HepG2 (cell line): ENCODE measurements around the gene CNOT1. TPM values are rescaled to one million over a fixed set of nuclear protein-coding genes. Genes with fewer than 3 reads are reported as not detected.

ENCODE experiments used
- ATF1 ChIP-seq: IDR thresholded peaks from 2 replicates; pipeline ENCODE4 v1.6.1; 2016; ENCODE audit warnings: mild to moderate bottlenecking, control low read depth
- ELF4 ChIP-seq: sonication (generic); formaldehyde crosslinking; IDR thresholded peaks from 2 replicates; pipeline ENCODE4 v1.5.0; 2020; ENCODE audit warnings: missing genetic modification reagents, mild to moderate bottlenecking, moderate library complexity, borderline replicate concordance
- GATAD1 ChIP-seq: IDR thresholded peaks from 2 replicates; pipeline ENCODE4 v1.6.1; 2016; ENCODE audit warnings: missing genetic modification reagents, missing compliant biosample characterization
- GPN1 ChIP-seq: sonication (generic); formaldehyde crosslinking; IDR thresholded peaks from 2 replicates; pipeline ENCODE4 v1.5.1; 2020; ENCODE audit warnings: missing genetic modification reagents, borderline replicate concordance
- KLF12 ChIP-seq: sonication (generic); formaldehyde crosslinking; IDR thresholded peaks from 2 replicates; pipeline ENCODE4 v1.4.0; 2020; ENCODE audit warnings: missing genetic modification reagents, borderline replicate concordance
- MLLT10 ChIP-seq: sonication (generic); formaldehyde crosslinking; IDR thresholded peaks from 2 replicates; pipeline ENCODE4 v1.4.0; 2020; ENCODE audit warnings: missing genetic modification reagents
- MZF1 ChIP-seq: sonication (generic); formaldehyde crosslinking; IDR thresholded peaks from 2 replicates; pipeline ENCODE4 v1.8.1; 2023; ENCODE audit warnings: mild to moderate bottlenecking, missing genetic modification reagents, borderline replicate concordance
- NCOR1 ChIP-seq: fragments of 200-600 bp; sonication (generic); IDR thresholded peaks from 2 replicates; pipeline ENCODE4 v1.7.0; 2017; ENCODE audit warnings: antibody characterized with exemption, low read length, borderline replicate concordance
- TCF7L2 ChIP-seq: IDR thresholded peaks from 2 replicates; pipeline ENCODE4 v1.6.1; 2011; ENCODE audit warnings: mild to moderate bottlenecking, low read depth, low read length, moderate library complexity
- ZBTB7B ChIP-seq: sonication (generic); formaldehyde crosslinking; IDR thresholded peaks from 2 replicates; pipeline ENCODE4 v1.4.0; 2020; ENCODE audit warnings: missing genetic modification reagents
- ZHX2 ChIP-seq, 2 experiments: sonication (generic) in 1 of 2; formaldehyde crosslinking in 1 of 2; IDR thresholded peaks; 2 replicates each; pipeline versions ENCODE4 v1.6.1 to v1.9.0; 2014 to 2022; ENCODE audit warnings: antibody characterized with exemption in 1 of 2, borderline replicate concordance in 1 of 2, inconsistent platforms in 1 of 2, low read depth in 1 of 2, missing genetic modification reagents in 1 of 2
- ZNF121 ChIP-seq: sonication (generic); formaldehyde crosslinking; IDR thresholded peaks from 2 replicates; pipeline ENCODE4 v1.5.0; 2020; ENCODE audit warnings: mild to moderate bottlenecking, missing genetic modification reagents
- ZNF333 ChIP-seq: sonication (generic); formaldehyde crosslinking; IDR thresholded peaks from 2 replicates; pipeline ENCODE4 v1.4.0; 2020; ENCODE audit warnings: mild to moderate bottlenecking, missing genetic modification reagents, borderline replicate concordance
- ZNF350 ChIP-seq: sonication (generic); formaldehyde crosslinking; IDR thresholded peaks from 2 replicates; pipeline ENCODE4 v1.4.0; 2020; ENCODE audit warnings: mild to moderate bottlenecking, low read depth, missing genetic modification reagents, borderline replicate concordance
- ZNF512B ChIP-seq: sonication (generic); formaldehyde crosslinking; IDR thresholded peaks from 2 replicates; pipeline ENCODE4 v1.5.1; 2020; ENCODE audit warnings: missing genetic modification reagents, mild to moderate bottlenecking, borderline replicate concordance
- ZNF530 ChIP-seq: sonication (generic); formaldehyde crosslinking; IDR thresholded peaks from 2 replicates; pipeline ENCODE4 v1.5.0; 2020; ENCODE audit warnings: low read depth, mild to moderate bottlenecking, missing genetic modification reagents
- polyA plus RNA-seq, 8 experiments: library from polyadenylated mRNA; depleted of rRNA in 3 of 8; stranded (reverse) in 7 of 8; unstranded in 1 of 8; fragments of >200 nt; fragmentation: Illumina TruSeq in 4 of 8; extraction: Trizol in 4 of 8; gene quantifications; 2 replicates each; pipeline versions ENCODE4 v1.2.1 to v1.2.3, GENCODE V29; 2011 to 2016; ENCODE audit warnings: low read depth in 4 of 8, missing spikeins in 1 of 8, mixed read lengths in 1 of 8; ENCODE audit not compliant: insufficient read depth in 1 of 8
- total RNA-seq, 5 experiments: library from RNA; depleted of rRNA; stranded (reverse); fragments of >200 nt; fragmentation: Illumina TruSeq; extraction: Trizol; gene quantifications; 2 replicates each; pipeline ENCODE4 v1.2.3, GENCODE V29; 2016; ENCODE audit warnings: low read depth in 1 of 5
- TF ChIP-seq, protein P1 (sequence below): sonication (generic); formaldehyde crosslinking; IDR thresholded peaks from 2 replicates; pipeline ENCODE4 v1.5.1; 2020; ENCODE audit warnings: missing genetic modification reagents, mild to moderate bottlenecking, borderline replicate concordance
- TF ChIP-seq, protein P2 (sequence below): fragments of 450-650 bp; IDR thresholded peaks from 2 replicates; pipeline ENCODE4 v1.6.1; 2016

The CNOT1 gene
- total and polyA plus RNA-seq, 2 of the 13 experiments (the other 11 are each of a cell fraction or from before 2014, with no cell fraction given), result 188 to 232 TPM

GRCh38 chr16:58634265-58634802 lies 4.7 kb upstream of the CNOT1 start (continued):
- no peak for TF ChIP-seq ZNF512B
- TF ChIP-seq ZBTB7B (CRISPR knock-in tag), result peak; percentile 91; the same call in 1 of the 2 replicates
- TF ChIP-seq ZNF121 (CRISPR knock-in tag), result no peak
- no peak for TF ChIP-seq TCF7L2
- no peak for TF ChIP-seq ZNF333
- peak; percentile 93 for TF ChIP-seq NCOR1
- TF ChIP-seq ATF1 (CRISPR knock-in tag), result no peak
- TF ChIP-seq MZF1 (CRISPR knock-in tag), result no peak
- no peak for TF ChIP-seq ZHX2 (IDR thresholded peaks at IDR 0.05; ENCODE audit: low read depth)
- no peak for TF ChIP-seq ZHX2 (CRISPR knock-in tag; IDR thresholded peaks at IDR 0.05; ENCODE audit: borderline replicate concordance)
- TF ChIP-seq GATAD1 (CRISPR knock-in tag), result no peak
- TF ChIP-seq, protein P1, sequence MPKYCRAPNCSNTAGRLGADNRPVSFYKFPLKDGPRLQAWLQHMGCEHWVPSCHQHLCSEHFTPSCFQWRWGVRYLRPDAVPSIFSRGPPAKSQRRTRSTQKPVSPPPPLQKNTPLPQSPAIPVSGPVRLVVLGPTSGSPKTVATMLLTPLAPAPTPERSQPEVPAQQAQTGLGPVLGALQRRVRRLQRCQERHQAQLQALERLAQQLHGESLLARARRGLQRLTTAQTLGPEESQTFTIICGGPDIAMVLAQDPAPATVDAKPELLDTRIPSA, result no peak
- TF ChIP-seq ZNF350 (CRISPR knock-in tag), result no peak
- 0 out of 2 replicates have a peak, but pooled peaks have one; percentile 29 for TF ChIP-seq KLF12
- no peak for TF ChIP-seq MLLT10
- no peak for TF ChIP-seq ZNF530 (CRISPR knock-in tag)
- TF ChIP-seq ELF4 (CRISPR knock-in tag), result no peak
- TF ChIP-seq, protein P2, sequence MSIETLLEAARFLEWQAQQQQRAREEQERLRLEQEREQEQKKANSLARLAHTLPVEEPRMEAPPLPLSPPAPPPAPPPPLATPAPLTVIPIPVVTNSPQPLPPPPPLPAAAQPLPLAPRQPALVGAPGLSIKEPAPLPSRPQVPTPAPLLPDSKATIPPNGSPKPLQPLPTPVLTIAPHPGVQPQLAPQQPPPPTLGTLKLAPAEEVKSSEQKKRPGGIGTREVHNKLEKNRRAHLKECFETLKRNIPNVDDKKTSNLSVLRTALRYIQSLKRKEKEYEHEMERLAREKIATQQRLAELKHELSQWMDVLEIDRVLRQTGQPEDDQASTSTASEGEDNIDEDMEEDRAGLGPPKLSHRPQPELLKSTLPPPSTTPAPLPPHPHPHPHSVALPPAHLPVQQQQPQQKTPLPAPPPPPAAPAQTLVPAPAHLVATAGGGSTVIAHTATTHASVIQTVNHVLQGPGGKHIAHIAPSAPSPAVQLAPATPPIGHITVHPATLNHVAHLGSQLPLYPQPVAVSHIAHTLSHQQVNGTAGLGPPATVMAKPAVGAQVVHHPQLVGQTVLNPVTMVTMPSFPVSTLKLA, result no peak
- TF ChIP-seq GPN1 (CRISPR knock-in tag), result no peak
